ENCODE results near the gene MBD5.

The MBD5 gene

DNA sequence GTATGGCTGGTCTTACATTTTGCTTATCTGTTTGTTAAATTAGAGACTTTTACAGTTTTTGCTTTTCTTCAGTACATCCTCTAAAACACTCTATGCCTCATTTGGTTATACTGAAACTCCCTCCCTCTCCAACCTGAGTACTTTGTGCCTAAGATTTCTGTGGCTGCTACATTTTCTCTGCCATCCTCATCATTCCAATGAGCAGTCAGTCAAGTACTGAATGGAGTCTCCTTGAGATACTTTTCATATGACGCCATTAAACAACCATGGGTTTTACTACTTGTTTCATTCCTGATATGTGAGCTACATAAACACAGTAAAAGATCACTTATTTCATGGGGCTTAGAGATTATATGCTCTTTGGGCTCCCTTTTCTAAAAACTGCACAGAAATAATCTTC is 427.0 kb downstream of the MBD5 start:
- H3K4me3 ChIP-seq (replicated peaks in 1 of 2; ENCODE audit: low read depth in 2 of 2, low read length in 2 of 2), result no peak overlapping the region
- TF ChIP-seq, protein P1, sequence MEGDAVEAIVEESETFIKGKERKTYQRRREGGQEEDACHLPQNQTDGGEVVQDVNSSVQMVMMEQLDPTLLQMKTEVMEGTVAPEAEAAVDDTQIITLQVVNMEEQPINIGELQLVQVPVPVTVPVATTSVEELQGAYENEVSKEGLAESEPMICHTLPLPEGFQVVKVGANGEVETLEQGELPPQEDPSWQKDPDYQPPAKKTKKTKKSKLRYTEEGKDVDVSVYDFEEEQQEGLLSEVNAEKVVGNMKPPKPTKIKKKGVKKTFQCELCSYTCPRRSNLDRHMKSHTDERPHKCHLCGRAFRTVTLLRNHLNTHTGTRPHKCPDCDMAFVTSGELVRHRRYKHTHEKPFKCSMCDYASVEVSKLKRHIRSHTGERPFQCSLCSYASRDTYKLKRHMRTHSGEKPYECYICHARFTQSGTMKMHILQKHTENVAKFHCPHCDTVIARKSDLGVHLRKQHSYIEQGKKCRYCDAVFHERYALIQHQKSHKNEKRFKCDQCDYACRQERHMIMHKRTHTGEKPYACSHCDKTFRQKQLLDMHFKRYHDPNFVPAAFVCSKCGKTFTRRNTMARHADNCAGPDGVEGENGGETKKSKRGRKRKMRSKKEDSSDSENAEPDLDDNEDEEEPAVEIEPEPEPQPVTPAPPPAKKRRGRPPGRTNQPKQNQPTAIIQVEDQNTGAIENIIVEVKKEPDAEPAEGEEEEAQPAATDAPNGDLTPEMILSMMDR (IDR thresholded peaks at IDR 0.05; ENCODE audit: low read depth, low read length), result no peak
- no peak for DNase-seq (ENCODE audit: low read depth in 2 of 2)

DNA sequence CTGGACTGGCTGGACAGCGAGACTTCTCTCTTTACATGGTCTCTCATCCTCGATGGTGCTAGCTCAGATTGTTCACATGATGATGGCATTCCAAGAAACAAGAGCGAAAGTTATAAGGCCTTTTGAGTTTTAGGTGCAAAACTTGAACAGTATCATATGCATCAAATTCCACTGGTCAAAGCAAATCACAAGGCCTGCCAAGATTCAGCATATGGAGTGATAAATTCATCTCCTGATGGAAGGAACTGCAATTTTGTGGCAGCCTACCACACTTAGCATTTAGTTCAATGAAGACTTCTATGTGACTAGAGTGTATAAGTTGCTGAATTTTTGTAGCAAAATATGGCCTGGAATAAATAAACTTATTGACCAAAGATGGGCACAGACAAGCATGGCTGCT is 429.6 kb downstream of the MBD5 start:
- TF ChIP-seq, protein P1 (IDR thresholded peaks at IDR 0.05; ENCODE audit: low read depth, low read length), result no peak
- H3K4me3 ChIP-seq (replicated peaks in 1 of 2; ENCODE audit: low read depth in 2 of 2, low read length in 2 of 2), result no peak overlapping the region

DNA sequence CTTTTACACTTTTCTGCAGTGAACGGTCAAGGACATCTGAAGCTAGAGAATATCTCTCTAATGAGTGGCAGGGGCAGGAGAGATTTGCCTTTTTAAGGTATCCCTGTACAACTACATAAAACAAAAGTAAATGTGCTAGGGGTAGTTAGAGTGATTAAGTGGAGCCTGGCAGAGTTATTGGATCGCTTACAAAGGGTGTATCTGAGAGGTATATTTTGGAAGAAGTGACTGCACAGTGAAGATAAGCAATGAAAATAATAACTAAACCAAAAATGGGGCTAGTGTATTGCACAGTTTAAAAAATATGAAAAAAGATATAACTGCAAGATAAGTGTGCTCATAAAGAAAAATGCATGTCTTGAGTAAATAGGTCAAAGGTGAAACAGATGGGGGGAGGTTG is 430.2 kb downstream of the MBD5 start:
- no peak for DNase-seq (ENCODE audit: low read depth in 2 of 2)
- no peak overlapping the region for H3K4me3 ChIP-seq (replicated peaks in 1 of 2; ENCODE audit: low read depth in 2 of 2, low read length in 2 of 2)
- TF ChIP-seq, protein P1 (IDR thresholded peaks at IDR 0.05; ENCODE audit: low read depth, low read length), result no peak

More for the DNA sequence above, 429.6 kb downstream of the MBD5 start:
- DNase-seq (ENCODE audit: low read depth in 2 of 2), result no peak

- no peak overlapping the region for H3K4me3 ChIP-seq (replicated peaks in 1 of 2; ENCODE audit: low read depth in 2 of 2, low read length in 2 of 2)
- TF ChIP-seq, protein P1 (IDR thresholded peaks at IDR 0.05; ENCODE audit: low read depth, low read length), result no peak
- DNase-seq (ENCODE audit: low read depth in 2 of 2), result no peak
Measured at GRCh38 chr2:148455791-148456190, 434.9 kb downstream of the MBD5 start.

- H3K4me3 ChIP-seq (replicated peaks in 1 of 2; ENCODE audit: low read depth in 2 of 2, low read length in 2 of 2), result no peak overlapping the region
- TF ChIP-seq, protein P1 (IDR thresholded peaks at IDR 0.05; ENCODE audit: low read depth, low read length), result no peak
- no peak for DNase-seq (ENCODE audit: low read depth in 2 of 2)
Measured at GRCh38 chr2:148458171-148458570, 437.3 kb downstream of the MBD5 start.

DNA sequence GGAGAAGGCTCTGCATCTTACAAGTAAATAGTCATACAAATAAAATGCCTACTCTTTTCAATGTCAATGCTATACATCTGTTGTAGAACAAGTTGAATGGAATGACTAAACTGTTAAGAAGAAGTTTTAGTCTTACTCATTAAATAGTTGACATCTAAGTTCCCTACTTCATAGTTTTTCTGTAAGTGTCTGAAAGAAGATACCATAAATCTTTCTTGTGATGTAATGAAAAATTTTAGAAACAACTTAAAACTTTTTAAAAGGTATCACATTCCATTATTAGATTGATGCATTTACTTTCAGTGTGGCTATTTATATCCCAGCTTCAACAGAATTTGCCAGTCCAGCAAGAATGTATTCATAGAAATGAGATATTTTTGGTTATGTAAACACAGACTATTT is 438.5 kb downstream of the MBD5 start:
- H3K4me3 ChIP-seq (replicated peaks in 1 of 2; ENCODE audit: low read depth in 2 of 2, low read length in 2 of 2), result no peak overlapping the region
- DNase-seq (ENCODE audit: low read depth in 2 of 2), result no peak
- TF ChIP-seq, protein P1 (IDR thresholded peaks at IDR 0.05; ENCODE audit: low read depth, low read length), result no peak

- DNase-seq (ENCODE audit: low read depth in 2 of 2), result no peak
- TF ChIP-seq, protein P1 (IDR thresholded peaks at IDR 0.05; ENCODE audit: low read depth, low read length), result no peak
- no peak overlapping the region for H3K4me3 ChIP-seq (replicated peaks in 1 of 2; ENCODE audit: low read depth in 2 of 2, low read length in 2 of 2)
Measured at GRCh38 chr2:148461876-148462275, 441.0 kb downstream of the MBD5 start.

Measured in cardiac fibroblast (primary cell).